GM18507 (cell line): Measurements from ENCODE around the gene ETV2.
A peak's percentile ranks its signal among the peaks of the same experiment; 100 is the strongest.

Source experiments
- DNase-seq: peaks from one replicate; pipeline ENCODE4 v3.0.0; 2011; ENCODE audit warnings: low read depth; ENCODE audit not compliant: insufficient read length; ENCODE audit errors: extremely low spot score
- FAIRE-seq: peaks from 2 replicates; lab custom pipeline; 2011; peaks lifted over from hg19 to GRCh38; lab: Jason Lieb, UNC

Gene ETV2

GRCh38 chr19:35623327-35624010, 18.1 kb upstream of the ETV2 start:
- DNase-seq, result no peak
- FAIRE-seq, result no peak

DNA sequence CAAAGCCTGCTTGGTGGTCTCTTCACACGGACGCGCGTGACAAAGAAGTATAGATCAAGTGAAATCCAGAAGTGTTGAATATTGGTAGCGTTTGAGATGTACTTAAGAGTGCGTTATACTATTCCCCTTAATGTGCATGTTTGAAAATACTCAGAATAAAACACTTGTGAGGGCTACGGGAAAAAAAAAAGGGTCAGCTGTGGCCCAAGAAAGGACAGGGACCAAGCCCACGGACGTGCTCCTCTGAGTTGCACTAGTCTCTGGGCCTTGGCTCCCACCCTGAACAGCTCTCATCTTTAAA, 13.3 kb upstream of the ETV2 start:
- no peak for FAIRE-seq
- no peak for DNase-seq

- peak; percentile 100 for FAIRE-seq
- DNase-seq, result peak; percentile 94
These were observed 12.8 kb upstream of the ETV2 start, which contains the start of gene RBM42 for GRCh38 chr19:35628565-35629331. Gene RBM42, plus strand, starts transcription at chr19:35629036. Its CDS starts 118 bp downstream, at chr19:35629154.

DNA sequence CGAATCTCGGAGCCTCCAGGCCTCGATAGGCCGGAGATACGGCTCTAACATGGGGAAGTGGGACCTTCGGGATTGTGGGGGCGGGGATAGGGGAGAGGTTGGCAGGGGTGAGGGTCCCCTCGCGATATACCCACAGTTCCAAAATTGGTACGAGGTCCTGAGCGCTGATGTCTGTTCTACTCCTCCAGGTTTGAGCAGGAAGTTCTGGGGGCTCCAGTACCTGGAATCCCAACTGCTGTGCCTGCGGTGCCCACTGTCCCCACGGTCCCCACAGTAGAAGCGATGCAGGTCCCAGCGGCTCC, 12.3 kb upstream of the ETV2 start:
- FAIRE-seq, result no peak
- no peak for DNase-seq

- DNase-seq (no peak), FAIRE-seq (no peak)
These were observed 7.7 kb upstream of the ETV2 start for GRCh38 chr19:35633727-35634440.

GRCh38 chr19:35636651-35637050, 4.9 kb upstream of the ETV2 start:
- FAIRE-seq, result no peak

DNA sequence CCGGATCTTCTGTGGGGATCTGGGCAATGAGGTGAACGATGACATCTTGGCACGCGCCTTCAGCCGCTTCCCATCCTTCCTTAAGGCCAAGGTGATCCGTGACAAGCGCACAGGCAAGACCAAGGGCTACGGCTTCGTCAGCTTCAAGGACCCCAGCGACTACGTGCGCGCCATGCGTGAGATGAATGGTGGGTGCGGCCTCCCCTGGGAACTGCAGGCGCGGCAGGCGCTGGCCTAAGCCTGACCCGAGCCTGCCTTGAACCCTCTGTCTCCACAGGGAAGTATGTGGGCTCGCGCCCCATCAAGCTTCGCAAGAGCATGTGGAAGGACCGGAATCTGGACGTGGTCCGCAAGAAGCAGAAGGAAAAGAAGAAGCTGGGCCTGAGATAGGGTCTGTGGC, 4.4 kb upstream of the ETV2 start:
- no peak for DNase-seq
- FAIRE-seq, result no peak

More at GRCh38 chr19:35636651-35637050, 4.9 kb upstream of the ETV2 start:
- DNase-seq, result no peak

GRCh38 chr19:35639321-35639639, 2.3 kb upstream of the ETV2 start:
- DNase-seq (no peak), FAIRE-seq (no peak)

DNA sequence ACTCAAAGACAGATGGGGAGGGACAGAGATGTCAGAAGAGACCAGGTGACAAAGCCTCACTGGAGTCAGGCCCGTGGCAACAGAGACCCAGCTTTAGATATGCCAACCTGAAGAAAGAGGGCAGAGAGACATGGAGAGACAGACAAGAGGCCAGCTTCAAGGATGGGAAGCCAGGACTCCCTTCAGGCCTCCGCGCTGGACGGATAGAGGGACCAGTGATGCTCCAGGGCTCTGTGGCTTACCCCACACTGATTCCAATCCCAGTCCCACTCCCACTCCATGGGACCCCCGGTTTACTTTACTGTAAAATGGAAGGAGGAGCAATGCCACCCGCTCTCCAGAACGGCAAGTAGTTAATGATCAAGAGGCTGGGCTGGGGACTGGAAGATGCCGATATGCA, 1.7 kb upstream of the ETV2 start:
- DNase-seq, result no peak
- FAIRE-seq, result no peak

- no peak for FAIRE-seq
These were observed 767 bp downstream of the ETV2 start for GRCh38 chr19:35642312-35642711.

DNA sequence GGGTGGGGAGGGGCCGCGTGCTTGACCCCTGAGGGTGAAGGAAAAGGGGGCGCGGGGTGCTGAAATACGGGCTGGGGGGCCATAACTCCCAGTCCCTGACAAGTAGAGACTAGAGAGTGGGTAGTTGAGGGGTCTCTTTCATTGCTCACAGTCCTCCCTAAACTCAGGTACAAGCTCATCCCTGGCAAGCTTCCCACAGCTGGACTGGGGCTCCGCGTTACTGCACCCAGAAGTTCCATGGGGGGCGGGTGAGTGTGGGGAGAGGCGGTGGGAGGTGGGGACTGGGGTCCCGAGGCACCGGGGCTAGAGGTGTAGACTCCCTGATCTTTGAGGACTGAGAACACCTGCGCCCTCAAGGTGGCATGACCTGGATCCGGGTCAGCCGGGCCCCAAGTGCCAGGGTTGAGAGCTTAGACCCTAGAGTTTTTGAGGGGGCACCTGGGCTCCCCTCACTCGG, 1.3 kb downstream of the ETV2 start:
- FAIRE-seq, result no peak
- DNase-seq, result no peak

More at GRCh38 chr19:35642312-35642711, 767 bp downstream of the ETV2 start:
- DNase-seq, result no peak

GRCh38 chr19:35643255-35644205, 2.0 kb downstream of the ETV2 start:
- peak; percentile 74 for DNase-seq

GRCh38 chr19:35644206-35644986, 2.9 kb downstream of the ETV2 start:
- peak; percentile 93 for FAIRE-seq

More at GRCh38 chr19:35643255-35644205, 2.0 kb downstream of the ETV2 start:
- FAIRE-seq, result peak; percentile 69

DNA sequence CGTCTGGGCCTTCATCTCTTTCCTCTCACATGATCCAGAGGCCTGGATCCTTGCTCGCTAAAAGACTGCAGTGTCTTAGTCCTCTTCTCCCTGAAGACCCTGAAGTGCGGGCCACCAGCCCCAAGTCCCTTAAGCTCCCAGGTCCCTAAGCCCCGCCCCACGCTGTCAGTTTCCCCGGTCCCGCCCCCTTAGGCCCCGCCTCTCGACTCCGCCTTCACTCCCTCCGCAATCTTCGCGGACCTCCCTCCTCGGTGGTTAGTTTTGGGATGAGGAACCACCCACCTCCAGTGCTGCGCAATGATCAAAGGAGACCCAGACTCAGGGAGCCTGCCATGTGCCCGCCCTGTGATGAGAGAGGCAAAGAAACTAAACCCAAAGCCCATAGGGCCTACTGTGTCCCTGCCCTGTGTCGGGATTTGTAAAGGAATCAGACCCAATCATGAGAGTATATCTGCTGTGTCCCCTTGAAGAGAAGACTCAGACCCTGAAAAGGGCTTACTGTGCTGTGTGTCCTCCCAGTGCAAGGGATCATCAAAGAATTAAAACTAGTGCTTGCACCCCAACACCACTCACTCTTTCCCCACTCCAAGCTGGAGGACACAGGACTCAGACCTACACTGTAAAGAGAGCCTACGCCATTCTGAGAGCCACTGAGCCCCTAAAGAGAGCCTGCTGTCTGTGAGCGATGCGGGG, 3.6 kb downstream of the ETV2 start:
- FAIRE-seq (peak; percentile 62), DNase-seq (no peak)

More at GRCh38 chr19:35644206-35644986, 2.9 kb downstream of the ETV2 start:
- peak; percentile 85 for DNase-seq

DNA sequence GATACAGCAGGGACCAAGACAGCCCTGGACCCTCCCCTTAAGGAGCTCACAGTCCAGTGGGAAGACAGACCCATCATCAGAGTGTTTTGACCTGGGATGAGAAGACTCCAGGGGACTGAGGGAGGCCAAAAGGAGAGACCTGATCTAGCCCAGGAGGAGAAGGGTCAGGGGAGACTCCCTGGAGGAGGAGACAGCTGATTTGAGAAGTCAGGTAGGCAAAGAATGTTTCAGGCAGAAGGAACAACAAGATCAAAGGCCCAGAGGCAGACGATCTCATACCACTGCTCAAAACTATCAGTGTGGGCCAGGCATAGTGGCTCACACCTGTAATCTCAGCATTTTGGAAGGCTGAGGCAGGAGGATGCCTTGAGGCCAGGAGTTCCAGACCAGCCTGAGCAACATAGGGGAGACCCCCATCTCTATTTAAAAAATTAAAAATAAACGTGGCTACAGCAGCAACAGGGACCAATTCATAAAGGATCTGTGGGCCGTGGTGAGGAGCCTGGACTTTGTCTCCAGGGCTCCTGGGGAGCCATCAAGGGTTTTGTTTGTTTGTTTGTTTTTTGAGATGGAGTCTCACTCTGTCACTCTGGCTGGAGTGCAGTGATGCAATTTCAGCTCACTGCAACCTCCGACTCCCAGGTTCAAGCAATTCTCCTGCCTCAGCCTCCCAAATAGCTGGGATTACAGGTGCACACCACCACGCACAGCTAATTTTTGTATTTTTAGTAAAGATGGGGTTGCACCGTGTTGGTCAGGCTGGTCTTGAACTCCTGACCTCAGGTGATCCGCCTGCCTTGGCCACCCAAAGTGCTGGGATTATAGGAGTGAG, 4.4 kb downstream of the ETV2 start:
- DNase-seq (no peak), FAIRE-seq (no peak)

DNA sequence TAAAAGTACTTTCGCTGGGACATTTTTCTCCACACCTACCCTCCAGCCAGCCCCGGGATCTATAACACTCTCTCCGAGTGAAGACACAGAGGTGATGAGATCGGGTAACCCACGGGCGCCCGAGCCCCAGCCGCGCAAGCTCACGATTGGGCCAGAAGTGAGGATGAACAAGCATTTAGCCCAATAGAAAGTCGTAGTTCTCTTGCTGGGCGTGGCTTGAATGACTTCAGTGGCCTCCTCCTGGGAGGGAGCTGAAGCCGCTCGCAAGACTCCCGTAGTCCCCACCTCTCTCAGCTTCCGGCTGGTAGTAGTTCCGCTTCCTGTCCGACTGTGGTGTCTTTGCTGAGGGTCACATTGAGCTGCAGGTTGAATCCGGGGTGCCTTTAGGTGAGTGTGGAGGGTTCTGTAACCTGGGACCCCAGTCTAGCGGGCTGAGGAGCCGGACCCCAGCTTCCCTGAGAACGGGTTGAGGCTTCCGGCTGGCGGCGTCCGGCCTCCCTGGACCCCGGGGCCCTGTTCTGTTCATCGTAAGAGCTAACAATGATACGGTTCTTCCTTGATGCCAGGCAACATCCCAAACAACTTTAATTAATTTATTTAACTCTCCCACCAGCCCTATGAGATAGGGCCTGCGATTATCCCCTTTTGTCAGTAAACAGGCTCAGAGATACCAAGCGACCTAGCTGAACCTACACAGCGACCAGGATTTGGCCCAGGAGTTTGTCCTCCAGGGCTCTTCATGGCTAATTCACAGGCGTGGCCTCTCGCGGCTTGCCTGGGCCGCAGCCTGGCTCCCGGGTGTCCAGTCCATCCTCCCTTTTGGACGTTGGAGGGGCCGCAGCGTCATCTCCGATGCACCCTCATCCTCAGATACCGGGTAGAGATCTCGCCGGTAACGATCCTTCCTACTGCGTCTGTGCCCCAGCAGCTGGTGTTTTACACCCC, 6.7 kb downstream of the ETV2 start, which contains the start of gene COX6B1:
COX6B1 (plus strand) TSS at position 307 of the 945 bp plus-strand sequence. CDS start 2,921 bp downstream, outside the sequence.
- DNase-seq (peak; percentile 96), FAIRE-seq (peak; percentile 98)
